H1 (cell line): ENCODE results near the gene RAET1G. TPM values are rescaled to one million over a fixed set of nuclear protein-coding genes. Genes with fewer than 3 reads are reported as not detected.

Source experiments
- CTCF ChIA-PET: fragments of 300-600 bp; sonication (Branson Sonifier 250); formaldehyde crosslinking; loops from one replicate; lab custom pipeline; 2021; ENCODE audit not compliant: partially characterized antibody; lab: Charles Lee
- POLR2A ChIA-PET: fragments of 300-600 bp; sonication (Branson Sonifier 250); formaldehyde crosslinking; loops from one replicate; lab custom pipeline; 2021; ENCODE audit warnings: inconsistent platforms; ENCODE audit not compliant: partially characterized antibody; lab: Charles Lee
- DNase-seq, 2 experiments: peaks; one replicate each; pipeline versions ENCODE4 v3.0.0 to v3.0.0-alpha.2; 2010 to 2022; ENCODE audit warnings: low spot score in 2 of 2, low read depth in 1 of 2, mixed read lengths in 1 of 2
- FAIRE-seq: peaks from 2 replicates; lab custom pipeline; 2011; peaks lifted over from hg19 to GRCh38; lab: Jason Lieb, UNC
- H2AFZ ChIP-seq: 2 replicates; pipeline ENCODE4 v1.8.1; 2012; ENCODE audit warnings: low read length, inconsistent platforms
- H2AK5ac ChIP-seq: 2 replicates; pipeline ENCODE4 v1.6.1; 2013; ENCODE audit warnings: low read depth, low read length
- H2BK120ac ChIP-seq: replicated peaks from 2 replicates; pipeline ENCODE3; 2013; ENCODE audit warnings: low read depth, low read length, inconsistent platforms
- H2BK12ac ChIP-seq: 2 replicates; pipeline ENCODE4 v1.6.1; 2013; ENCODE audit warnings: low read depth, low read length
- H2BK15ac ChIP-seq: 2 replicates; pipeline ENCODE4 v1.6.1; 2013; ENCODE audit warnings: low read length
- H2BK20ac ChIP-seq: 2 replicates; pipeline ENCODE4 v1.6.1; 2013; ENCODE audit warnings: low read length
- H2BK5ac ChIP-seq: 2 replicates; pipeline ENCODE4 v1.6.1; 2013; ENCODE audit warnings: low read depth, low read length
- H3K14ac ChIP-seq: 2 replicates; pipeline ENCODE4 v1.6.1; 2013; ENCODE audit warnings: inconsistent platforms; ENCODE audit not compliant: insufficient read length
- H3K18ac ChIP-seq: 2 replicates; pipeline ENCODE4 v1.6.1; 2013; ENCODE audit warnings: low read length; ENCODE audit errors: extremely low read depth
- H3K23ac ChIP-seq: 2 replicates; pipeline ENCODE4 v1.6.1; 2013; ENCODE audit warnings: inconsistent platforms; ENCODE audit not compliant: insufficient read length
- H3K23me2 ChIP-seq: 2 replicates; pipeline ENCODE4 v1.6.1; 2013; ENCODE audit warnings: low read depth, low read length
- H3K27ac ChIP-seq: 2 replicates; pipeline ENCODE4 v1.6.1; 2011; ENCODE audit warnings: low read depth, low read length, inconsistent platforms
- H3K27me3 ChIP-seq, 4 experiments: replicated peaks in 1 of 4; 1 replicate in 1 of 4; 2 replicates in 3 of 4; pipeline versions ENCODE4 v1.6.1 to v1.8.1; 2011 to 2013; ENCODE audit warnings: low read length in 3 of 4, mild to moderate bottlenecking in 3 of 4, inconsistent platforms in 2 of 4, mixed read lengths in 2 of 4, moderate library complexity in 1 of 4; ENCODE audit not compliant: control insufficient read depth in 3 of 4, insufficient read depth in 3 of 4; ENCODE audit errors: extremely low read depth in 1 of 4
- H3K36me3 ChIP-seq, 4 experiments: 2 replicates each; pipeline versions ENCODE4 v1.6.1 to v1.8.1; 2011 to 2013; ENCODE audit warnings: mild to moderate bottlenecking in 4 of 4, low read length in 3 of 4, moderate library complexity in 2 of 4, control low read depth in 1 of 4, inconsistent platforms in 1 of 4; ENCODE audit not compliant: insufficient read depth in 4 of 4, control insufficient read depth in 2 of 4
- H3K4ac ChIP-seq: replicated peaks from 2 replicates; pipeline ENCODE3; 2013; ENCODE audit warnings: low read length, low read depth, mixed read lengths, inconsistent platforms; ENCODE audit not compliant: insufficient read length
- H3K4me1 ChIP-seq, 4 experiments: replicated peaks in 1 of 4; 1 replicate in 1 of 4; 2 replicates in 3 of 4; pipeline versions ENCODE4 v1.6.1 to v1.8.1; 2011 to 2013; ENCODE audit warnings: low read length in 3 of 4, inconsistent platforms in 2 of 4, mixed read lengths in 1 of 4; ENCODE audit not compliant: insufficient read depth in 4 of 4, control insufficient read depth in 3 of 4
- H3K4me2 ChIP-seq, 2 experiments: 2 replicates each; pipeline versions ENCODE4 v1.6.1 to v1.8.1; 2011 to 2013; ENCODE audit warnings: low read depth in 2 of 2, low read length in 2 of 2, control low read depth in 1 of 2, inconsistent platforms in 1 of 2, mild to moderate bottlenecking in 1 of 2; ENCODE audit not compliant: insufficient read depth in 1 of 2
- H3K4me3 ChIP-seq, 4 experiments: fragments of 200-600, 300-600 bp in 1 of 4; sonication (generic), shearing (Covaris generic), sonication (Bioruptor Twin) in 1 of 4; 2 replicates each; pipeline versions ENCODE4 v1.5.1 to v1.8.1; 2011 to 2016; ENCODE audit warnings: low read length in 4 of 4, low read depth in 3 of 4, control low read depth in 2 of 4, inconsistent platforms in 2 of 4, mild to moderate bottlenecking in 2 of 4, mixed read lengths in 1 of 4, moderate library complexity in 1 of 4; ENCODE audit not compliant: insufficient read depth in 2 of 4; ENCODE audit errors: extremely low read depth in 1 of 4
- H3K56ac ChIP-seq: replicated peaks from 2 replicates; pipeline ENCODE3; 2013; ENCODE audit warnings: low read depth, mild to moderate bottlenecking, mixed read lengths, low read length, inconsistent platforms; ENCODE audit not compliant: insufficient read length
- H3K79me1 ChIP-seq: 2 replicates; pipeline ENCODE4 v1.6.1; 2013; ENCODE audit warnings: low read depth, low read length, control low read depth
- H3K79me2 ChIP-seq, 2 experiments: 2 replicates each; pipeline versions ENCODE4 v1.6.1 to v1.8.1; 2012 to 2013; ENCODE audit warnings: low read length in 2 of 2, mild to moderate bottlenecking in 2 of 2, inconsistent platforms in 1 of 2; ENCODE audit not compliant: insufficient read depth in 2 of 2, control insufficient read depth in 1 of 2
- H3K9ac ChIP-seq, 4 experiments: replicated peaks in 1 of 4; 1 replicate in 1 of 4; 2 replicates in 3 of 4; pipeline versions ENCODE4 v1.6.1 to v1.8.1; 2011 to 2013; ENCODE audit warnings: low read depth in 3 of 4, low read length in 3 of 4, control low read depth in 2 of 4, mild to moderate bottlenecking in 2 of 4, moderate library complexity in 2 of 4, inconsistent platforms in 1 of 4; ENCODE audit errors: extremely low read depth in 1 of 4
- H3K9me3 ChIP-seq, 2 experiments: 2 replicates each; pipeline versions ENCODE4 v1.6.1 to v1.8.1; 2012 to 2013; ENCODE audit warnings: mild to moderate bottlenecking in 2 of 2, moderate library complexity in 2 of 2, control low read depth in 1 of 2, inconsistent platforms in 1 of 2, low read depth in 1 of 2, low read length in 1 of 2, mixed read lengths in 1 of 2; ENCODE audit not compliant: insufficient read depth in 2 of 2
- H4K20me1 ChIP-seq, 2 experiments: replicated peaks in 1 of 2; 2 replicates each; pipeline versions ENCODE3 to v1.8.1; 2011 to 2013; ENCODE audit warnings: inconsistent platforms in 2 of 2, low read length in 2 of 2, mild to moderate bottlenecking in 1 of 2; ENCODE audit not compliant: insufficient read depth in 2 of 2, control insufficient read depth in 1 of 2
- H4K5ac ChIP-seq: 2 replicates; pipeline ENCODE4 v1.6.1; 2013; ENCODE audit warnings: low read length, low read depth, mixed read lengths, inconsistent platforms; ENCODE audit not compliant: insufficient read length
- H4K8ac ChIP-seq: 2 replicates; pipeline ENCODE4 v1.8.0; 2013; ENCODE audit warnings: mild to moderate bottlenecking, moderate library complexity, low read length, inconsistent platforms; ENCODE audit not compliant: insufficient read depth; ENCODE audit errors: extremely low read depth
- H4K91ac ChIP-seq: replicated peaks from 2 replicates; pipeline ENCODE3; 2013; ENCODE audit warnings: low read length, mixed read lengths, inconsistent platforms; ENCODE audit not compliant: insufficient read length
- KDM5A ChIP-seq: fragments of 200-600 bp; IDR thresholded peaks from 2 replicates; pipeline ENCODE4 v1.7.1; 2012; ENCODE audit warnings: mild to moderate bottlenecking, low read length, inconsistent platforms, mixed read lengths
- RAD21 ChIP-seq, 2 experiments: IDR thresholded peaks in 1 of 2; conservative IDR thresholded peaks in 1 of 2; 2 replicates each; pipeline ENCODE4 v1.6.1; 2011; ENCODE audit warnings: low read depth in 2 of 2, low read length in 2 of 2, improper control_type of control experiment in 1 of 2, inconsistent platforms in 1 of 2, mild to moderate bottlenecking in 1 of 2, moderate library complexity in 1 of 2
- ZNF274 ChIP-seq: IDR thresholded peaks from 2 replicates; pipeline ENCODE4 v1.7.0; 2012; ENCODE audit warnings: low read length, borderline replicate concordance; ENCODE audit errors: extremely low read depth
- WGBS, 2 experiments: shearing (Covaris generic) in 1 of 2; methylation state at CpG; one replicate each; pipeline versions ENCODE4 v1.1.6 to v1.1.7; 2013 to 2015; ENCODE audit warnings: low lambda C conversion rate in 2 of 2, mixed read lengths in 2 of 2, inconsistent platforms in 1 of 2, low coverage in 1 of 2, missing lambda C conversion rate in 1 of 2; ENCODE audit not compliant: insufficient replicate concordance in 2 of 2, insufficient coverage in 1 of 2, insufficient read length in 1 of 2; ENCODE audit errors: extremely low coverage in 1 of 2, missing lambda C conversion rate in 1 of 2; 5-methylcytosine and 5-hydroxymethylcytosine counted together
- polyA plus RNA-seq, 7 experiments: library from polyadenylated mRNA; depleted of rRNA in 3 of 7; stranded (reverse) in 5 of 7; unstranded in 2 of 7; fragments of >200 nt in 5 of 7; fragments of 200-250 nt in 2 of 7; gene quantifications; 1 replicate in 5 of 7; 2 replicates in 1 of 7; 4 replicates in 1 of 7; pipeline versions ENCODE4 v1.2.1 to v1.2.3, GENCODE V29; 2011 to 2013; ENCODE audit warnings: missing spikeins in 2 of 7, mixed read lengths in 2 of 7
- total RNA-seq: library from RNA; stranded (reverse); fragmentation: NEBNext Ultra II Directional; extraction: Animal tissue kit (Norgen Biotek cat#: 25700); gene quantifications from 2 replicates; pipeline ENCODE4 v1.2.1, GENCODE V29; 2021
- TF ChIP-seq, protein P1 (sequence below), 3 experiments: IDR thresholded peaks; 1 replicate in 2 of 3; 2 replicates in 1 of 3; pipeline versions ENCODE4 v1.5.1 to v1.6.1; 2011; ENCODE audit warnings: low read length in 3 of 3, mild to moderate bottlenecking in 3 of 3, inconsistent platforms in 2 of 3, low read depth in 1 of 3, moderate library complexity in 1 of 3; ENCODE audit not compliant: insufficient read depth in 1 of 3; ENCODE audit errors: control extremely low read depth in 1 of 3

The RAET1G gene
- total and polyA plus RNA-seq, 2 of the 8 experiments (the other 6 are each of a cell fraction or from before 2014, with no cell fraction given): 0.08 TPM; not detected in 1

DNA sequence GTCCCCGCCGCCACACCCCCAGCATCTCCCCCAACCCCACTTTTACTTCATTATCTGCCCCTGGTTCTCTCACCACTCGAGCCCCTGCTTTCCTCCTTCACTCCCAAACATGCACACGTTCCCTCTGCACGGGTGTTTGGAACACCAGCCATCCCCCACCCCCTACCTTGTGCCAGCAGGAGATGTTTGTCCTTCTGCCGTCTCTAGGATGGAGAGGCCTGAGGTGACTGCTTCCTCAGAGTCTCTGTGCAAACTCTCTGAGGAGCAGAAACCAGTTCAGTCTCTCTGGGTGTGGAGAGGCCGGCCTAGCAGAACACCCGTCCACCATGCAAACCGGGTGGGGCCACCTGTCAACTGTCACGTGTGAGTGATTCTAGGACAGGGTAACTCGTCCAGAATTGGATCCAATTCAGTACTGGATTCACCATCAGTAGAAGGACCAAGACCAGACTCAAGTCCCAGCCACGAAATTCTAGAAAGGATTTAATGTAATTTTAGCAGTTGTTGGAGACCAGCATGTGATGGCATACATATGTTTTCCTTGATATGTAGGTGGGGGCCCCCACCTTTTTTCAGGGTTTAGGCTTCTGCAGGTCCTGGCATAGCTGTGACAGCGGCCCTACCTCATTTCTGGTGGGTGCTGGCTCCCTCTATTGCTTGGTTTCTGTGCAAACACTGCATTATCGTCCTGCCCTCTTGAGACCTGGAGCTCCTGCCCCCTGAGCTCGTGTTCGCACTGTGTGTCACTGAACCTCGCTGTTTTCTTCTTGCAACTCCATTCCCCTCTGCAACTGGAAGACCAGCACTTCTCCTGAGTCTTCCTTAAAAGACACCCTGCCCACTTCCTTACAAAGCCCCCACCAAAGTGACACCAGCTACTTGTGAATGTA, 24.8 kb downstream of the RAET1G start, which contains the start of gene RAET1E:
RAET1E (minus strand) TSS at position 259 of the 890 bp plus-strand sequence. CDS start 7,212 bp downstream, outside the sequence.
- Histone ChIP-seq H2BK12ac (no peak within 1 kb of the TSS), H3K79me2 (no peaks in the 10 kb centered on the region), H3K18ac (no peak within 1 kb of the TSS), H4K5ac (no peak within 1 kb of the TSS), H3K4me2 (no peak within 1 kb of the TSS), H4K8ac (no peak within 1 kb of the TSS), H3K9me3 (no peaks in the 10 kb centered on the region), H3K27ac (no peak within 1 kb of the TSS), H2BK5ac (no peak within 1 kb of the TSS), H4K20me1 (no peaks in the 10 kb centered on the region), H3K23ac (no peak within 1 kb of the TSS), H3K4me3 (no peak within 1 kb of the TSS), H2BK15ac (no peak within 1 kb of the TSS), H3K56ac (no peak within 1 kb of the TSS), H3K9ac (no peak within 1 kb of the TSS), H3K27me3 (no peaks in the 10 kb centered on the region), H2BK20ac (no peak within 1 kb of the TSS), H2BK120ac (no peak within 1 kb of the TSS), H2AFZ (no peak within 1 kb of the TSS), H3K14ac (no peak within 1 kb of the TSS), H3K4me1 (peaks cover 0 to 4% (median 0%) of the 10 kb centered on the region in 4 experiments; a peak in 2 of 7 replicates), H2AK5ac (no peak within 1 kb of the TSS), H3K36me3 (no peaks in the 10 kb centered on the region), H3K23me2 (no peaks in the 10 kb centered on the region), H3K79me1 (no peaks in the 10 kb centered on the region), H3K4ac (no peak within 1 kb of the TSS), H4K91ac (no peak within 1 kb of the TSS)
- FAIRE-seq: no peak
- ChIA-PET POLR2A (no interaction called here), CTCF (interaction anchor here (0.5 to 3.1 kb wide), 9 partner anchors 19 to 72 kb away, joined by 3 to 13 read pairs (median 3); no protein-coding TSS in a partner anchor)
- DNase-seq: no peak
- TF ChIP-seq, protein P1, sequence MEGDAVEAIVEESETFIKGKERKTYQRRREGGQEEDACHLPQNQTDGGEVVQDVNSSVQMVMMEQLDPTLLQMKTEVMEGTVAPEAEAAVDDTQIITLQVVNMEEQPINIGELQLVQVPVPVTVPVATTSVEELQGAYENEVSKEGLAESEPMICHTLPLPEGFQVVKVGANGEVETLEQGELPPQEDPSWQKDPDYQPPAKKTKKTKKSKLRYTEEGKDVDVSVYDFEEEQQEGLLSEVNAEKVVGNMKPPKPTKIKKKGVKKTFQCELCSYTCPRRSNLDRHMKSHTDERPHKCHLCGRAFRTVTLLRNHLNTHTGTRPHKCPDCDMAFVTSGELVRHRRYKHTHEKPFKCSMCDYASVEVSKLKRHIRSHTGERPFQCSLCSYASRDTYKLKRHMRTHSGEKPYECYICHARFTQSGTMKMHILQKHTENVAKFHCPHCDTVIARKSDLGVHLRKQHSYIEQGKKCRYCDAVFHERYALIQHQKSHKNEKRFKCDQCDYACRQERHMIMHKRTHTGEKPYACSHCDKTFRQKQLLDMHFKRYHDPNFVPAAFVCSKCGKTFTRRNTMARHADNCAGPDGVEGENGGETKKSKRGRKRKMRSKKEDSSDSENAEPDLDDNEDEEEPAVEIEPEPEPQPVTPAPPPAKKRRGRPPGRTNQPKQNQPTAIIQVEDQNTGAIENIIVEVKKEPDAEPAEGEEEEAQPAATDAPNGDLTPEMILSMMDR (IDR thresholded peaks at IDR 0.05; ENCODE audit: control extremely low read depth in 1 of 3, insufficient read depth in 1 of 3, low read depth in 1 of 3, low read length in 3 of 3): peak in 2 of 3 experiments; percentile 32 to 36; a peak in 2 of 4 replicates
- TF ChIP-seq KDM5A (no peak), RAD21 (IDR thresholded peaks at IDR 0.05 in 1 of 2, conservative IDR thresholded peaks at IDR 0.05 in 1 of 2; ENCODE audit: low read depth in 2 of 2, low read length in 2 of 2) (peak; percentile 54 to 55), ZNF274 (no peak)
- WGBS, 2 experiments: 87% methylated on average over 17 of the region's 17 CpGs; no CpG with 5 or more reads in 1 of the 2 experiments
